ENCODE results near the gene CCM2.

The CCM2 gene

DNA sequence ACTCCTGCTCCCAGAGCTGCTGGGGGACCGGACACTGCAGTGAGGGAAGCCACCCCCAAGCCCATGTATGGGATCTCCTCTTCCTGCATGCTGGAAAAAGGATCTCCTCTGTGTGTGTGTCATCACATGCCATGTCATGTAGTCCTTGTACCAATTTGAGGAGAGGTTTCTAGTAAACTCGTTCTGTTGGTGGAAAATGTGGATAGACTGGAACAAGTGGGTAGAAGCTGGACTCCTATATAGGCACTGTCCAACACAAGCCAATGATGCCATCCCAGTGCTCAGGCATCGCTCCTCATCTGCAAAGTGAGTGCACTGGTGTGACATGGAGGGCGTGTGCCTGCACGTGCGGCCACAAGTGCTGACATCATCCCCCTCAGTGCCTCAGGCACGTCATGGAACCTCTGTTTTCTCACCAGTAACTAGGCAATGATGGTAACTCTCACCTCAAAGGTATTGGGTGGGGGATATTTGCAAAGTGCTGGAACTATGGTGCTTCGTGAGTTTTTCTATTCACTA lies 40.5 kb upstream of the CCM2 start:
- POLR2A ChIA-PET: no interaction called here
- DNase-seq (ENCODE audit: extremely low spot score): no peak
- TF ChIP-seq, protein P1, sequence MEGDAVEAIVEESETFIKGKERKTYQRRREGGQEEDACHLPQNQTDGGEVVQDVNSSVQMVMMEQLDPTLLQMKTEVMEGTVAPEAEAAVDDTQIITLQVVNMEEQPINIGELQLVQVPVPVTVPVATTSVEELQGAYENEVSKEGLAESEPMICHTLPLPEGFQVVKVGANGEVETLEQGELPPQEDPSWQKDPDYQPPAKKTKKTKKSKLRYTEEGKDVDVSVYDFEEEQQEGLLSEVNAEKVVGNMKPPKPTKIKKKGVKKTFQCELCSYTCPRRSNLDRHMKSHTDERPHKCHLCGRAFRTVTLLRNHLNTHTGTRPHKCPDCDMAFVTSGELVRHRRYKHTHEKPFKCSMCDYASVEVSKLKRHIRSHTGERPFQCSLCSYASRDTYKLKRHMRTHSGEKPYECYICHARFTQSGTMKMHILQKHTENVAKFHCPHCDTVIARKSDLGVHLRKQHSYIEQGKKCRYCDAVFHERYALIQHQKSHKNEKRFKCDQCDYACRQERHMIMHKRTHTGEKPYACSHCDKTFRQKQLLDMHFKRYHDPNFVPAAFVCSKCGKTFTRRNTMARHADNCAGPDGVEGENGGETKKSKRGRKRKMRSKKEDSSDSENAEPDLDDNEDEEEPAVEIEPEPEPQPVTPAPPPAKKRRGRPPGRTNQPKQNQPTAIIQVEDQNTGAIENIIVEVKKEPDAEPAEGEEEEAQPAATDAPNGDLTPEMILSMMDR (IDR thresholded peaks at IDR 0.05; ENCODE audit: control extremely low read depth, extremely low read depth, low read depth, missing control alignments): no peak
- CTCF ChIA-PET: interaction anchor here (4.2 kb wide), 1 partner anchor 14 kb away, joined by 17 read pairs; no protein-coding TSS in a partner anchor

DNA sequence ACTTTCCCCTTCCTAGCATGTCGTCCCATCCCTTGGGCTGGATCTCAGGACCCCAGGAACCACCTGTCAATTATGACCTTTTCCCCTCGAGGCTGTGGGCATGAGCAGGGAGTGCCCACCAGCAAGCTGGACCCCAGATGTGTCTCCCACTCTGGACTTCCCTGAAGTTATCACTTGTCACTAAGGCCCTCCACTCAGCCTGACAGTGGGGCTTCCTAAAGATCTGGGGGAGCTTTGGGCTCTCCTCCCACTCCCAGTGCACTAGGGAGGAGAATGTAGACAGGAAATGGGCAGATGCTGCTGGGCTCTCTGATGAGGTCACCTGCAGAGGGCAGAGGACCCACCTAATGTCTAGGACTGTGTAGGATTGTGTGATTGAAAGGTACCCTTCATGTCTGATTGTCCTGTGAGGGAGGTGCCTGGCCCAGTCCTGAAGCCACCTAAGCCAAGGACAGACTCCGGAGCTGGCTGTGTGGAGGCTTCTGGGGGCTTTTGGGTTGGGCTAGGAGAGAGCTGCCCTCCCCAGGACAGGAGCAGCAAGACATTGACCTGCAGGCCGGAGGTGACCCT lies 39.9 kb upstream of the CCM2 start:
- TF ChIP-seq, protein P1 (IDR thresholded peaks at IDR 0.05; ENCODE audit: control extremely low read depth, extremely low read depth, low read depth, missing control alignments): no peak
- ChIA-PET CTCF (interaction anchor here (1.2 to 4.2 kb wide), 2 partner anchors 13 to 176 kb away, joined by 4 to 17 read pairs; no protein-coding TSS in a partner anchor), POLR2A (interaction anchor here (0.7 kb wide), 1 partner anchor 10 kb away, joined by 7 read pairs; no protein-coding TSS in a partner anchor)
- no peak for DNase-seq (ENCODE audit: extremely low spot score)

DNA sequence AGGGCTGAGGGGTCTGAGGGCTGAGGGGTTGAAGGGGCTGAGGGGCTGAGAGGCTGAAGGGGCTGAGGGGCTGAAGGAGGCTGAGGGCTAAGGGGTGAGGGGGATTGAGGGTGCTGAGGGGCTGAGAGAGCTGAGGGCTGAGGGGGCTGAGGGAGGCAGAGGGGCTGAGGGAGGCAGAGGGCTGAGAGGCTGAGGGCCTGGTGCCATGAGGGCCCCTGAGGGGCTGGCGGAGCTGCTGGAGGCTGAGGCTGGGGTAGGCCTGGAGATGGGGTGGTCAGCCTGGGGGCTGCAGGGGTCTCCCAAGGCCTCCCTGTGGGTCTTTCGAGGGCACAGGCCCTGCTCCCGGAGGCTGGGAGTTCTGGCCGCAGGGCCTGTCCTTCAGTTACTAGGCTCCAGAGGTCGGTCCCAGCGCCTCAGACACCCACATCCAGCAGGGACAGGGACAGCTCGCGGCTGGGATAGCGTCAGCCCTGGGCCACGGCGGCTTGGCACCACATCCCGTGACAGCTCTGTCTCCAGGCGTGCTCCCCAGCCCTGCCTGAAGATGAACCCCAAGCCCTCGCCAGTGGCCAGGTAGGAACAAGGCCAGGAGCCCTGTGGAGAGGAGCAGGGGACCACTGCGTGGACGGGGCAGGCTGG lies 38.0 kb upstream of the CCM2 start:
- ChIA-PET POLR2A (interaction anchor here (1.0 to 1.2 kb wide), 2 partner anchors 11 to 19 kb away, joined by 4 read pairs; no protein-coding TSS in a partner anchor), CTCF (interaction anchor here (2.8 to 4.2 kb wide), 2 partner anchors 12 to 174 kb away, joined by 9 to 17 read pairs; no protein-coding TSS in a partner anchor)
- DNase-seq (ENCODE audit: extremely low spot score): no peak
- TF ChIP-seq, protein P1 (IDR thresholded peaks at IDR 0.05; ENCODE audit: control extremely low read depth, extremely low read depth, low read depth, missing control alignments): no peak

DNA sequence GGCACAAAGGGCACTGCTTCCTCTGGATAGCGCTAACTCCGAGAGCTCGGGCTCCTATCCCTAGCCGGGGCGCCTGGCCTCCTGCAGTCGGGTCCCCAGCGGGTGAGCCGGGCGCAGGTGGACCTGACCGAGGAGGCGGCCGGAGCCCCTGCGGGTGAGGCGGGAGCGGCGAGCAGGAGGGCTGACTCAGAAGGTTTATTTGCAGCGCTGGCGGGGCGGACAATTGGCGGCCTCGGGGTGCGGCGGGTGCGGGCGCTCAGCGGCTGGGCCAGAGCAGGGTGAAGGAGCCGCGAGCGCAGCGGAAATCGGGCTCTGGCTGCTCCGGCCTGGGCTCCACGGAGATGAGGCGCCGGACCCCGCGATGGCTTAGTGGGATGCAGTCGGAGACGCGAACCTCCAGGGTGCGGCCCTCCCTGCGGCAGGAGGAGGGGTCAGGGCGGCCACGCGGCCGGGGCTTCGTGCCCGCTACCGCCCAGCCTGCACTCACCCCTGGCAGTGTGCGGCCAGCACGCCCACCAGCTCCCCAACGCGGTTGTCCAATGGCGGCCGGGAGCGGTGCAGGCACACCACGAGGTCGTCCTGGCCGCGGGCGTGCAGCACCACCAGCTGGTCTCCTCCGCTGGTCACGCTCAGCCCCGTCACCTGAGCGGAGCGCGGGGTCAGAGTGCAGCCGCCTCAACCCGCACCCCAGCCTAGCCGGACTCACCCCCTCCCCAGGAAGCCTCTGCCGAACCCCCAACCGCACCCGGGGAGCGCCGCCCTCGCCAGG lies 37.3 kb upstream of the CCM2 start:
- no peak for DNase-seq (ENCODE audit: extremely low spot score)
- ChIA-PET CTCF (interaction anchor here (1.5 to 4.2 kb wide), 3 partner anchors 11 to 173 kb away, joined by 9 to 17 read pairs (median 9); no protein-coding TSS in a partner anchor), POLR2A (interaction anchor here (2.4 kb wide), 1 partner anchor 11 kb away, joined by 9 read pairs; no protein-coding TSS in a partner anchor)
- TF ChIP-seq, protein P1 (IDR thresholded peaks at IDR 0.05; ENCODE audit: control extremely low read depth, extremely low read depth, low read depth, missing control alignments): no peak

DNA sequence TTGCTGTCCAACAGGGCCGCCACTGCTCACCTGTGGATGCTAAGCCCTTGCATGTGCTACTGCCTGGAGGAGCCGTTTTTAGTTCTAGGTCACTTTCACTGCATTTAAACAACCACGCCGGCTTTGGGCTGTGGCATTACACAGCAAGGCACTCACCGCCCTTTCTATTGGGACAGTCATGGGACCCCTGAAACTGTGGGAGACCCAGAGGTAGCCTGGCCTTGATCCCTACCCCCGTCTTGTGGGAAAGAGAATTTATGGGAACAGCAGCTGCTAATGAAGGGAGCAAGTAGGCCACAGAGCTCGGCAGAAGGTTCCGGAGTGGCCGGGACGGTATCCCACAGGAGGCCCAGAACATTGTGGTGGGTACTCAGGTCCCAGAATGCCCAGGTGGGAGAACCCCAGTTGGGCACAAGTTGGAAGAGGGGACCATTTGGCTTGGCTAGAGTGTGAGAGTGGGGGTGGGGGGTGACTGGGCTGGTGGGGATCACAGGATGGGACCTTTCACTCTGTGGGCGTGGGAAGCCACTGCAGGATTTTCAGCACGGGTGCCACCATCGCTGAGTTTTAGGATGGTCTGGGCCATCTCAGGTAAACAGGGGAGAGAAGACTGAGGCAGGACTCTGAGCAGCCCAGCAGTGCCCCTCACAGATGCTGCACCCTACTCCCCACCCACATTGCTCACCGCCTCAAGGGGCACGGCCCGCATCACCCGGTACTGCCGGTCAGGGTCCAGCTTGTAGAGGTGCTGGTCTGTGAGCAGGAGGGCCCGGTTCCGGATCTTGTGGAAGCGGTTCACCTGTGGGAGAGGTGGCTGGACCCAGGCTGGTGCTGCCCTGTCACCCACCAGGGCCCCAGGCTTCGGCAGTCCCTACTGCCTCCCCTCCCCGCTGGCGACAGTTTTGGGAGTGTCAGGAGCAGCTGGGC lies 36.4 kb upstream of the CCM2 start:
- DNase-seq (ENCODE audit: extremely low spot score): no peak
- ChIA-PET POLR2A (interaction anchor here (2.4 kb wide), 1 partner anchor 10 kb away, joined by 9 read pairs; no protein-coding TSS in a partner anchor), CTCF (interaction anchor here (1.2 to 2.8 kb wide), 3 partner anchors 10 to 172 kb away, joined by 3 to 9 read pairs (median 9); no protein-coding TSS in a partner anchor)
- TF ChIP-seq, protein P1 (IDR thresholded peaks at IDR 0.05; ENCODE audit: control extremely low read depth, extremely low read depth, low read depth, missing control alignments): no peak
